ENCODE measurements around the gene EFCAB12.
A peak's percentile ranks its signal among the peaks of the same experiment; 100 is the strongest.

The EFCAB12 gene

DNA sequence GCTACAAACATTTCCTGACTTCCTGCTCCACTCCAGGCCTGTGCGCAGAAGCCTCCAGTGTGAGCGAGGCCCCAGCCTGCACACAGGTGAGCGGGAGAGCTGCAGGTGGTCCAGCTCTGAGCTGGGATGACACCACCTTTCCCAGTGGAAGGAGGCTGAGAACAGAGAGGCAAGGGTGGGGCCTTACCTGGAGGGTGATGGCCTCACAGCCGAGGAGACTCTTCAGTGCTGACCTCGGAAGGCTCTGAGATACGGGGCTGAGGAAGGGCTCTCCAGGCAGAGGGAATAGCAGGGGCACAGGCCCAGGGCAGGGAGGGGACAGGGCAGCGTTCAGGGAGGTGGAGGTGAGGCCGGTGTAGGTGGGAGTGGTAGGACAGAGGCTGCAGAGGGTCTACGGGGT lies 70.8 kb downstream of the EFCAB12 start:
- Histone ChIP-seq H3K4me1 (peaks cover 21% of the 10 kb centered on the region), H3K36me3 (ENCODE audit: control insufficient read depth, insufficient read depth, low read length) (no peaks in the 10 kb centered on the region), H2AFZ (no peak overlapping the region), H3K27ac (no peak overlapping the region), H3K4me3 (ENCODE audit: low read depth, low read length) (no peak overlapping the region), H3K27me3 (ENCODE audit: control insufficient read depth, insufficient read depth, low read length) (no peaks in the 10 kb centered on the region), H3K9me3 (ENCODE audit: control insufficient read depth, low read length) (no peaks in the 10 kb centered on the region), H3K4me2 (ENCODE audit: low read length) (no peak overlapping the region), H3K79me2 (no peaks in the 10 kb centered on the region), H3K9ac (no peak overlapping the region)
- TF ChIP-seq, protein P1, sequence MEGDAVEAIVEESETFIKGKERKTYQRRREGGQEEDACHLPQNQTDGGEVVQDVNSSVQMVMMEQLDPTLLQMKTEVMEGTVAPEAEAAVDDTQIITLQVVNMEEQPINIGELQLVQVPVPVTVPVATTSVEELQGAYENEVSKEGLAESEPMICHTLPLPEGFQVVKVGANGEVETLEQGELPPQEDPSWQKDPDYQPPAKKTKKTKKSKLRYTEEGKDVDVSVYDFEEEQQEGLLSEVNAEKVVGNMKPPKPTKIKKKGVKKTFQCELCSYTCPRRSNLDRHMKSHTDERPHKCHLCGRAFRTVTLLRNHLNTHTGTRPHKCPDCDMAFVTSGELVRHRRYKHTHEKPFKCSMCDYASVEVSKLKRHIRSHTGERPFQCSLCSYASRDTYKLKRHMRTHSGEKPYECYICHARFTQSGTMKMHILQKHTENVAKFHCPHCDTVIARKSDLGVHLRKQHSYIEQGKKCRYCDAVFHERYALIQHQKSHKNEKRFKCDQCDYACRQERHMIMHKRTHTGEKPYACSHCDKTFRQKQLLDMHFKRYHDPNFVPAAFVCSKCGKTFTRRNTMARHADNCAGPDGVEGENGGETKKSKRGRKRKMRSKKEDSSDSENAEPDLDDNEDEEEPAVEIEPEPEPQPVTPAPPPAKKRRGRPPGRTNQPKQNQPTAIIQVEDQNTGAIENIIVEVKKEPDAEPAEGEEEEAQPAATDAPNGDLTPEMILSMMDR (IDR thresholded peaks at IDR 0.05): no peak

GRCh38 chr3:129356756-129357425 lies 71.5 kb downstream of the EFCAB12 start:
- no peaks in the 10 kb centered on the region for H3K36me3 ChIP-seq (ENCODE audit: control insufficient read depth, insufficient read depth, low read length)
- no peak overlapping the region for H3K4me2 ChIP-seq (ENCODE audit: low read length)
- no peak overlapping the region for H2AFZ ChIP-seq
- H3K4me1 ChIP-seq: peaks cover 25% of the 10 kb centered on the region
- no peaks in the 10 kb centered on the region for H3K79me2 ChIP-seq
- H3K9me3 ChIP-seq (ENCODE audit: control insufficient read depth, low read length): no peaks in the 10 kb centered on the region
- no peak overlapping the region for H3K4me3 ChIP-seq (ENCODE audit: low read depth, low read length)
- no peaks in the 10 kb centered on the region for H3K27me3 ChIP-seq (ENCODE audit: control insufficient read depth, insufficient read depth, low read length)
- TF ChIP-seq, protein P1 (IDR thresholded peaks at IDR 0.05): no peak
- H3K9ac ChIP-seq: no peak overlapping the region
- no peak overlapping the region for H3K27ac ChIP-seq

DNA sequence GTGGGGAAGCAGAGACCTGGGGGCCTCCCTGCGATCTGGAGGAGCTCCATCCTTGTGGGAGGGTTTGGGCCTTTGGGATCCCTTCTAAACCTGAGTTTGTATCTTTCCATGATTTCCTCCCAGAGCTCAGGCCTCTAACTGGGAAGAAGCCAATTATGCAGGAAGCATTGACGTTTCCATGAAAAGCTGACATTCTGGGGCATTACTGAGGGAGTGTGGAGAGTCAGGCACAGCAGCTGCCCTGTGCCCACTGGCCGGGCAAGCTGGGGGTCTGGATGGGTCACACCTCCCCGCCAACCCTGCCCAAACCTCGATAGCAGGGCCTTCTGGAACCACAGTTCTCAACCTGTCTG lies 74.9 kb downstream of the EFCAB12 start:
- H3K36me3 ChIP-seq (ENCODE audit: control insufficient read depth, insufficient read depth, low read length): no peaks in the 10 kb centered on the region
- TF ChIP-seq, protein P1 (IDR thresholded peaks at IDR 0.05): no peak
- H3K27me3 ChIP-seq (ENCODE audit: control insufficient read depth, insufficient read depth, low read length): no peaks in the 10 kb centered on the region
- H3K9ac ChIP-seq: no peak overlapping the region
- peak overlapping the region; percentile 56 for H2AFZ ChIP-seq
- H3K27ac ChIP-seq: peak overlapping the region; percentile 59
- no peak overlapping the region for H3K4me2 ChIP-seq (ENCODE audit: low read length)
- H3K9me3 ChIP-seq (ENCODE audit: control insufficient read depth, low read length): no peaks in the 10 kb centered on the region
- H3K79me2 ChIP-seq: no peaks in the 10 kb centered on the region
- no peak overlapping the region for H3K4me3 ChIP-seq (ENCODE audit: low read depth, low read length)
- peaks cover 26% of the 10 kb centered on the region for H3K4me1 ChIP-seq

DNA sequence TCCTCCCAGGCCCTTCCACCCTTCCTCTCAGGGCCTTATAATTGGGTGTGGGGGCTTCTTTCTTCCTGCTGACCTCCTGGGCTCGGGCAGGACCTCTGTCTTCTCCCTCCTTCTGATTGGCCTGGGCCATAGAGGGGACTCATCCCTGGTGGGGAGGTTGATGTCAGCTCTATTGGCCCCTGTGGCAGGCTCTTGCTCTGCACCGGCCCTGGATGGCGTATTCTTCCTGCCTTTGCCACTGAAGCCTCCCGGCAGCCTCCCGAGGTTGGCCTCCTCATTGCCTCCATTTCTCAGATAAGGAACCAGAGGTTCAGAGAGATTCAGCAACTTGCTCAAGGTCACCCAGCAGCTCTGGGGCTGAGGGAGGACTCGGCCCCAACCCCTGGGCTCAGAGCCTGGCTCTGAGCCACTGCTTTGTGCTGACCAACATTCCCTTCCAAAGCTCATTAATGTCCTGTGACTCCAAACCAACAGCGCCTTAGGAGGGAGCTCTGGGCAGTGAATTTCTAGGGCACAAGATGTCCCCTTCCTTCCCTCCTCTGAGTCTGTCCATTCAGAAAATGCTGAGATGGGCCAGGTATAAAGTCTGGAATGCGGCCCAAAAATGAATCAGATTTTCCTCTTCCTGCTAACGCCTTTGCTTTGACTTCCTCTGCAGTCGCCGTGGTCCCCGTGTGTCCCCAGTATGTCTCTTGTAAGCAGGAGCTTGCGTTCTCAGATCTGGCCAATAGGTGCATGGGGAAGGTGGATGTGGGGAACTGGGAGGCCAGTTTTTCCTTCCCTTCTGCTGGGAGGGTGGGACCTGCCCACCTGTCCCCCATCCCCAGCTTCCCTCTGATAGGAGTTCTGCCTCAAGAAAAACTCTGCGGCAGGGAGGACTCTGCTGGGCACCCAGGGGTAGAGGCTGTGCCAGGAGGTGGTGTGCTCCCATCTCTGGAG lies 75.5 kb downstream of the EFCAB12 start:
- Histone ChIP-seq H3K36me3 (ENCODE audit: control insufficient read depth, insufficient read depth, low read length) (no peaks in the 10 kb centered on the region), H3K27me3 (ENCODE audit: control insufficient read depth, insufficient read depth, low read length) (no peaks in the 10 kb centered on the region), H3K27ac (peak overlapping the region; percentile 59), H3K9ac (no peak overlapping the region), H3K4me1 (peaks cover 26% of the 10 kb centered on the region), H3K9me3 (ENCODE audit: control insufficient read depth, low read length) (no peaks in the 10 kb centered on the region), H3K4me2 (ENCODE audit: low read length) (no peak overlapping the region), H2AFZ (peak overlapping the region; percentile 56), H3K79me2 (no peaks in the 10 kb centered on the region), H3K4me3 (ENCODE audit: low read depth, low read length) (no peak overlapping the region)
- TF ChIP-seq, protein P1 (IDR thresholded peaks at IDR 0.05): no peak
